Measurements from ENCODE around the gene NTM. TPM values are rescaled to one million over a fixed set of nuclear protein-coding genes. Genes with fewer than 3 reads are reported as not detected.

The NTM gene
- total RNA-seq, 1 experiment from 2014 or later: not detected

DNA sequence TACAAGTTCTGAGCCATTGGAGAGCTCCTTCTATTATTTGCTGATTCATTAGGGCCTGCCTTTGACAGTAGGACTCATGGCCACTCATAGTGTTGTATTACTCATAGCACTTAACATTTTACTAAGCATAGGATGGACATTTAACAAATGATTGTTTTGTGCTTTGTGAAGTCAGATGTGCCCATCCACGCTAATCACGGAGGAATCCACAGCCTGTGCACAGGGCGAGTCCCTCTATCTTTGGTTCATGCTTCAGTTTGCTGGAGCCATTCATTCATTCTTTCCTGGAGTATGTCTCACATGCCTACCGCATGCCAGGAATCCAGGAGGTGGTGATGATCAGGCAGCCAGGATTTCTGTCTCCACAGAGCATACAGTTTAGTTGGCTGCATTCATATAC, 254.1 kb downstream of the NTM start:
- no TSS peak for BruUV-seq (replicated peaks)

DNA sequence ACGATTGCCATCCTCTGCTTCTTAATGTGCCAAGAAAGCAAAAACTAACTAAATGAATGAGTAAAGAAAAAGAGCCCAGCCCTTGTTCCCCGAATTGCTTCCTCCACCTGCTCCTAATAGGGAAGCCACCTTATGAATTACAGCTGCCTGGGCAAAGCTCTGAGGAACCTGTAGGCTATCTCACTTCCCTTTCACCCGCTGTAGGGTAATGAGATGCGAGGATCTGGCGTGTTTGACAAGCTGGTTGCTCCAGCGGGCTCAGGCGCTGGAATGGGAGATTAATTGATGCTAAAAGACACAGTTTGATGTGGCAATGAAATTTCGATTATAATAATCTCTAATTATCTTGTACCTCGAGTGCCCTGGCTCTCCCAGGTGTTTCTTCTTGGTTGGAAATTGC, 256.4 kb downstream of the NTM start:
- RAD21 ChIA-PET (ENCODE audit: low non-redundant PET in 1 of 2, low total read pairs in 2 of 2, uncharacterized antibody in 2 of 2, unreplicated experiment in 2 of 2): no interaction called here
- H2AFZ ChIP-seq (ENCODE audit: low read depth, low read length, poor library complexity, severe bottlenecking): no peak overlapping the region
- no TSS peak for BruUV-seq (replicated peaks)
- TF ChIP-seq ELF1 (IDR thresholded peaks at IDR 0.05; ENCODE audit: borderline replicate concordance, low read depth) (no peak), ZFX (IDR thresholded peaks at IDR 0.05) (no peak), SP1 (IDR thresholded peaks at IDR 0.05; ENCODE audit: low read depth) (no peak), CEBPB (IDR thresholded peaks at IDR 0.05; ENCODE audit: low read depth) (no peak), POLR2A (IDR thresholded peaks at IDR 0.05; ENCODE audit: borderline replicate concordance, extremely low read depth, insufficient read depth, insufficient read length) (no peak), JUND (IDR thresholded peaks at IDR 0.05) (no peak), SIN3A (IDR thresholded peaks at IDR 0.05; ENCODE audit: low read depth) (no peak), EGR1 (IDR thresholded peaks at IDR 0.05; ENCODE audit: low read depth) (no peak)
- TF ChIP-seq, protein P1, sequence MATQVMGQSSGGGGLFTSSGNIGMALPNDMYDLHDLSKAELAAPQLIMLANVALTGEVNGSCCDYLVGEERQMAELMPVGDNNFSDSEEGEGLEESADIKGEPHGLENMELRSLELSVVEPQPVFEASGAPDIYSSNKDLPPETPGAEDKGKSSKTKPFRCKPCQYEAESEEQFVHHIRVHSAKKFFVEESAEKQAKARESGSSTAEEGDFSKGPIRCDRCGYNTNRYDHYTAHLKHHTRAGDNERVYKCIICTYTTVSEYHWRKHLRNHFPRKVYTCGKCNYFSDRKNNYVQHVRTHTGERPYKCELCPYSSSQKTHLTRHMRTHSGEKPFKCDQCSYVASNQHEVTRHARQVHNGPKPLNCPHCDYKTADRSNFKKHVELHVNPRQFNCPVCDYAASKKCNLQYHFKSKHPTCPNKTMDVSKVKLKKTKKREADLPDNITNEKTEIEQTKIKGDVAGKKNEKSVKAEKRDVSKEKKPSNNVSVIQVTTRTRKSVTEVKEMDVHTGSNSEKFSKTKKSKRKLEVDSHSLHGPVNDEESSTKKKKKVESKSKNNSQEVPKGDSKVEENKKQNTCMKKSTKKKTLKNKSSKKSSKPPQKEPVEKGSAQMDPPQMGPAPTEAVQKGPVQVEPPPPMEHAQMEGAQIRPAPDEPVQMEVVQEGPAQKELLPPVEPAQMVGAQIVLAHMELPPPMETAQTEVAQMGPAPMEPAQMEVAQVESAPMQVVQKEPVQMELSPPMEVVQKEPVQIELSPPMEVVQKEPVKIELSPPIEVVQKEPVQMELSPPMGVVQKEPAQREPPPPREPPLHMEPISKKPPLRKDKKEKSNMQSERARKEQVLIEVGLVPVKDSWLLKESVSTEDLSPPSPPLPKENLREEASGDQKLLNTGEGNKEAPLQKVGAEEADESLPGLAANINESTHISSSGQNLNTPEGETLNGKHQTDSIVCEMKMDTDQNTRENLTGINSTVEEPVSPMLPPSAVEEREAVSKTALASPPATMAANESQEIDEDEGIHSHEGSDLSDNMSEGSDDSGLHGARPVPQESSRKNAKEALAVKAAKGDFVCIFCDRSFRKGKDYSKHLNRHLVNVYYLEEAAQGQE (IDR thresholded peaks at IDR 0.05; ENCODE audit: low read depth): no peak
- TF ChIP-seq, protein P2, sequence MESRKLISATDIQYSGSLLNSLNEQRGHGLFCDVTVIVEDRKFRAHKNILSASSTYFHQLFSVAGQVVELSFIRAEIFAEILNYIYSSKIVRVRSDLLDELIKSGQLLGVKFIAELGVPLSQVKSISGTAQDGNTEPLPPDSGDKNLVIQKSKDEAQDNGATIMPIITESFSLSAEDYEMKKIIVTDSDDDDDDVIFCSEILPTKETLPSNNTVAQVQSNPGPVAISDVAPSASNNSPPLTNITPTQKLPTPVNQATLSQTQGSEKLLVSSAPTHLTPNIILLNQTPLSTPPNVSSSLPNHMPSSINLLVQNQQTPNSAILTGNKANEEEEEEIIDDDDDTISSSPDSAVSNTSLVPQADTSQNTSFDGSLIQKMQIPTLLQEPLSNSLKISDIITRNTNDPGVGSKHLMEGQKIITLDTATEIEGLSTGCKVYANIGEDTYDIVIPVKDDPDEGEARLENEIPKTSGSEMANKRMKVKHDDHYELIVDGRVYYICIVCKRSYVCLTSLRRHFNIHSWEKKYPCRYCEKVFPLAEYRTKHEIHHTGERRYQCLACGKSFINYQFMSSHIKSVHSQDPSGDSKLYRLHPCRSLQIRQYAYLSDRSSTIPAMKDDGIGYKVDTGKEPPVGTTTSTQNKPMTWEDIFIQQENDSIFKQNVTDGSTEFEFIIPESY (IDR thresholded peaks at IDR 0.05; ENCODE audit: extremely low read depth, insufficient replicate concordance, low read length): no peak

More for the DNA sequence above, 254.1 kb downstream of the NTM start:
- H4K20me1 ChIP-seq (ENCODE audit: insufficient read depth): no peaks in the 10 kb centered on the region
- no peak overlapping the region for H2AFZ ChIP-seq (ENCODE audit: low read depth, low read length, poor library complexity, severe bottlenecking)
- no peak overlapping the region for H3K4me3 ChIP-seq (replicated peaks in 1 of 2; ENCODE audit: low read depth in 1 of 2, low read length in 2 of 2)
- no peaks in the 10 kb centered on the region for H3K4me1 ChIP-seq (ENCODE audit: control insufficient read depth in 1 of 2, insufficient read depth in 2 of 2, low read length in 2 of 2)
- no peaks in the 10 kb centered on the region for H3K79me2 ChIP-seq (ENCODE audit: insufficient read depth, low read length)
- no peak overlapping the region for H3K4me2 ChIP-seq (ENCODE audit: low read length)
- RAD21 ChIA-PET (ENCODE audit: low non-redundant PET in 1 of 2, low total read pairs in 2 of 2, uncharacterized antibody in 2 of 2, unreplicated experiment in 2 of 2): no interaction called here
- intact Hi-C loops (cut with micrococcal nuclease): no loop called here
- DNase-seq (ENCODE audit: low read depth, low spot score): no peak
- ATAC-seq: no peak
- POLR2A ChIA-PET: no interaction called here
- peaks cover 0 to 11% of the 10 kb centered on the region in 2 experiments; a peak in 1 of 4 replicates for H3K9me3 ChIP-seq (ENCODE audit: control insufficient read depth in 1 of 2, insufficient read depth in 1 of 2, low read depth in 1 of 2, low read length in 2 of 2)
- H3K27ac ChIP-seq (ENCODE audit: low read depth, low read length): no peak overlapping the region
- H3K36me3 ChIP-seq (ENCODE audit: control insufficient read depth in 1 of 2, insufficient read depth in 2 of 2, low read length in 2 of 2): no peaks in the 10 kb centered on the region
- TF ChIP-seq, protein P3, sequence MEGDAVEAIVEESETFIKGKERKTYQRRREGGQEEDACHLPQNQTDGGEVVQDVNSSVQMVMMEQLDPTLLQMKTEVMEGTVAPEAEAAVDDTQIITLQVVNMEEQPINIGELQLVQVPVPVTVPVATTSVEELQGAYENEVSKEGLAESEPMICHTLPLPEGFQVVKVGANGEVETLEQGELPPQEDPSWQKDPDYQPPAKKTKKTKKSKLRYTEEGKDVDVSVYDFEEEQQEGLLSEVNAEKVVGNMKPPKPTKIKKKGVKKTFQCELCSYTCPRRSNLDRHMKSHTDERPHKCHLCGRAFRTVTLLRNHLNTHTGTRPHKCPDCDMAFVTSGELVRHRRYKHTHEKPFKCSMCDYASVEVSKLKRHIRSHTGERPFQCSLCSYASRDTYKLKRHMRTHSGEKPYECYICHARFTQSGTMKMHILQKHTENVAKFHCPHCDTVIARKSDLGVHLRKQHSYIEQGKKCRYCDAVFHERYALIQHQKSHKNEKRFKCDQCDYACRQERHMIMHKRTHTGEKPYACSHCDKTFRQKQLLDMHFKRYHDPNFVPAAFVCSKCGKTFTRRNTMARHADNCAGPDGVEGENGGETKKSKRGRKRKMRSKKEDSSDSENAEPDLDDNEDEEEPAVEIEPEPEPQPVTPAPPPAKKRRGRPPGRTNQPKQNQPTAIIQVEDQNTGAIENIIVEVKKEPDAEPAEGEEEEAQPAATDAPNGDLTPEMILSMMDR (IDR thresholded peaks at IDR 0.05 in 2 of 3, conservative IDR thresholded peaks at IDR 0.05 in 1 of 3; ENCODE audit: borderline replicate concordance in 1 of 3, insufficient read depth in 1 of 3, low read depth in 2 of 3, low read length in 2 of 3): no peak
- TF ChIP-seq EGR1 (IDR thresholded peaks at IDR 0.05; ENCODE audit: low read depth) (no peak), EZH2 (IDR thresholded peaks at IDR 0.05) (no peak), SIN3A (IDR thresholded peaks at IDR 0.05; ENCODE audit: low read depth) (no peak), ELF1 (IDR thresholded peaks at IDR 0.05; ENCODE audit: borderline replicate concordance, low read depth) (no peak), ZFX (IDR thresholded peaks at IDR 0.05) (no peak), EZH2phosphoT487 (IDR thresholded peaks at IDR 0.05; ENCODE audit: borderline replicate concordance) (no peak), SP1 (IDR thresholded peaks at IDR 0.05; ENCODE audit: low read depth) (no peak)
- H3K9ac ChIP-seq (ENCODE audit: low read length): no peak overlapping the region
- H3K9me2 ChIP-seq (ENCODE audit: insufficient read depth): no peaks in the 10 kb centered on the region
- CTCF ChIA-PET: no interaction called here
- H3K27me3 ChIP-seq (ENCODE audit: insufficient read depth, low read length): no peaks in the 10 kb centered on the region

More for the DNA sequence above, 256.4 kb downstream of the NTM start:
- Histone ChIP-seq H3K9me3 (ENCODE audit: control insufficient read depth in 1 of 2, insufficient read depth in 1 of 2, low read depth in 1 of 2, low read length in 2 of 2) (peaks cover 0 to 11% of the 10 kb centered on the region in 2 experiments; a peak in 1 of 4 replicates), H3K9ac (ENCODE audit: low read length) (no peak overlapping the region), H3K79me2 (ENCODE audit: insufficient read depth, low read length) (no peaks in the 10 kb centered on the region), H3K27ac (ENCODE audit: low read depth, low read length) (no peak overlapping the region), H4K20me1 (ENCODE audit: insufficient read depth) (no peaks in the 10 kb centered on the region), H3K4me3 (replicated peaks in 1 of 2; ENCODE audit: low read depth in 1 of 2, low read length in 2 of 2) (no peak overlapping the region), H3K36me3 (ENCODE audit: control insufficient read depth in 1 of 2, insufficient read depth in 2 of 2, low read length in 2 of 2) (no peaks in the 10 kb centered on the region), H3K4me2 (ENCODE audit: low read length) (no peak overlapping the region), H3K4me1 (ENCODE audit: control insufficient read depth in 1 of 2, insufficient read depth in 2 of 2, low read length in 2 of 2) (no peaks in the 10 kb centered on the region), H3K27me3 (ENCODE audit: insufficient read depth, low read length) (no peaks in the 10 kb centered on the region), H3K9me2 (ENCODE audit: insufficient read depth) (no peaks in the 10 kb centered on the region)
- ChIA-PET CTCF (no interaction called here), POLR2A (no interaction called here)
- intact Hi-C loops (cut with micrococcal nuclease): no loop called here
- ATAC-seq (no peak), DNase-seq (ENCODE audit: low read depth, low spot score) (no peak)

All from HCT116 (cell line).